ENCODE data around the gene GNPTAB.

Gene GNPTAB

GRCh38 chr12:101749657-101750056, 81.1 kb downstream of the GNPTAB start:
- H3K4me1 ChIP-seq = no peaks in the 10 kb centered on the region

GRCh38 chr12:101748907-101749306, 81.9 kb downstream of the GNPTAB start:
- H3K4me3 ChIP-seq (ENCODE audit: low read depth, low read length) = no peak overlapping the region
- no peaks in the 10 kb centered on the region for H3K4me1 ChIP-seq
- no peak overlapping the region for H3K4me2 ChIP-seq (ENCODE audit: low read length)
- no peaks in the 10 kb centered on the region for H3K27me3 ChIP-seq (ENCODE audit: control insufficient read depth, insufficient read depth, low read length)
- TF ChIP-seq CTCF (IDR thresholded peaks at IDR 0.05) = no peak
- H3K27ac ChIP-seq = no peak overlapping the region
- no peak overlapping the region for H2AFZ ChIP-seq
- no peak overlapping the region for H3K9ac ChIP-seq
- H3K79me2 ChIP-seq = no peaks in the 10 kb centered on the region
- no peaks in the 10 kb centered on the region for H3K36me3 ChIP-seq (ENCODE audit: control insufficient read depth, insufficient read depth, low read length)
- H3K9me3 ChIP-seq (ENCODE audit: control insufficient read depth, low read length) = no peaks in the 10 kb centered on the region

More at GRCh38 chr12:101749657-101750056, 81.1 kb downstream of the GNPTAB start:
- Histone ChIP-seq H3K4me3 (ENCODE audit: low read depth, low read length) (no peak overlapping the region), H3K27ac (no peak overlapping the region), H3K4me2 (ENCODE audit: low read length) (no peak overlapping the region), H3K9me3 (ENCODE audit: control insufficient read depth, low read length) (no peaks in the 10 kb centered on the region), H3K9ac (no peak overlapping the region), H3K27me3 (ENCODE audit: control insufficient read depth, insufficient read depth, low read length) (no peaks in the 10 kb centered on the region), H3K79me2 (no peaks in the 10 kb centered on the region), H3K36me3 (ENCODE audit: control insufficient read depth, insufficient read depth, low read length) (no peaks in the 10 kb centered on the region), H2AFZ (no peak overlapping the region)
- no peak for TF ChIP-seq CTCF (IDR thresholded peaks at IDR 0.05)

GRCh38 chr12:101747697-101748096, 83.1 kb downstream of the GNPTAB start:
- Histone ChIP-seq H3K36me3 (ENCODE audit: control insufficient read depth, insufficient read depth, low read length) (no peaks in the 10 kb centered on the region), H3K4me3 (ENCODE audit: low read depth, low read length) (no peak overlapping the region), H3K4me1 (no peaks in the 10 kb centered on the region), H3K4me2 (ENCODE audit: low read length) (no peak overlapping the region), H3K9ac (no peak overlapping the region), H3K79me2 (no peaks in the 10 kb centered on the region), H3K27me3 (ENCODE audit: control insufficient read depth, insufficient read depth, low read length) (no peaks in the 10 kb centered on the region), H2AFZ (no peak overlapping the region), H3K9me3 (ENCODE audit: control insufficient read depth, low read length) (no peaks in the 10 kb centered on the region), H3K27ac (no peak overlapping the region)
- TF ChIP-seq CTCF (IDR thresholded peaks at IDR 0.05) = no peak

- no peak for TF ChIP-seq CTCF (IDR thresholded peaks at IDR 0.05)
- H3K36me3 ChIP-seq (ENCODE audit: control insufficient read depth, insufficient read depth, low read length) = no peaks in the 10 kb centered on the region
These were observed 84.1 kb downstream of the GNPTAB start for GRCh38 chr12:101746661-101747060.

GRCh38 chr12:101746196-101746595, 84.6 kb downstream of the GNPTAB start:
- Histone ChIP-seq H3K27ac (no peak overlapping the region), H3K9ac (no peak overlapping the region), H3K36me3 (ENCODE audit: control insufficient read depth, insufficient read depth, low read length) (no peaks in the 10 kb centered on the region), H2AFZ (no peak overlapping the region), H3K4me2 (ENCODE audit: low read length) (no peak overlapping the region), H3K27me3 (ENCODE audit: control insufficient read depth, insufficient read depth, low read length) (no peaks in the 10 kb centered on the region), H3K4me3 (ENCODE audit: low read depth, low read length) (no peak overlapping the region), H3K9me3 (ENCODE audit: control insufficient read depth, low read length) (no peaks in the 10 kb centered on the region), H3K4me1 (no peaks in the 10 kb centered on the region), H3K79me2 (no peaks in the 10 kb centered on the region)
- no peak for TF ChIP-seq CTCF (IDR thresholded peaks at IDR 0.05)

More at GRCh38 chr12:101746661-101747060, 84.1 kb downstream of the GNPTAB start:
- no peak overlapping the region for H3K4me3 ChIP-seq (ENCODE audit: low read depth, low read length)
- no peak overlapping the region for H2AFZ ChIP-seq
- no peak overlapping the region for H3K4me2 ChIP-seq (ENCODE audit: low read length)
- H3K9me3 ChIP-seq (ENCODE audit: control insufficient read depth, low read length) = no peaks in the 10 kb centered on the region
- H3K79me2 ChIP-seq = no peaks in the 10 kb centered on the region
- H3K27ac ChIP-seq = no peak overlapping the region
- no peaks in the 10 kb centered on the region for H3K27me3 ChIP-seq (ENCODE audit: control insufficient read depth, insufficient read depth, low read length)
- no peak overlapping the region for H3K9ac ChIP-seq
- H3K4me1 ChIP-seq = no peaks in the 10 kb centered on the region
